NCI-H2081 treated with DMSO at 0.1 percent for 48 hours (cell line): Measurements from ENCODE around the gene DLK2.
"Not testable (repeated sequence)": the region's sequence is repeated elsewhere in the genome, so short reads cannot be mapped to it uniquely, and the experiment has no call there.

Experiments used
- DNase-seq: peaks from one replicate; lab custom pipeline; 2025; lab: John Stamatoyannopoulos, UW

The DLK2 gene, protein sequence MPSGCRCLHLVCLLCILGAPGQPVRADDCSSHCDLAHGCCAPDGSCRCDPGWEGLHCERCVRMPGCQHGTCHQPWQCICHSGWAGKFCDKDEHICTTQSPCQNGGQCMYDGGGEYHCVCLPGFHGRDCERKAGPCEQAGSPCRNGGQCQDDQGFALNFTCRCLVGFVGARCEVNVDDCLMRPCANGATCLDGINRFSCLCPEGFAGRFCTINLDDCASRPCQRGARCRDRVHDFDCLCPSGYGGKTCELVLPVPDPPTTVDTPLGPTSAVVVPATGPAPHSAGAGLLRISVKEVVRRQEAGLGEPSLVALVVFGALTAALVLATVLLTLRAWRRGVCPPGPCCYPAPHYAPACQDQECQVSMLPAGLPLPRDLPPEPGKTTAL

DNA sequence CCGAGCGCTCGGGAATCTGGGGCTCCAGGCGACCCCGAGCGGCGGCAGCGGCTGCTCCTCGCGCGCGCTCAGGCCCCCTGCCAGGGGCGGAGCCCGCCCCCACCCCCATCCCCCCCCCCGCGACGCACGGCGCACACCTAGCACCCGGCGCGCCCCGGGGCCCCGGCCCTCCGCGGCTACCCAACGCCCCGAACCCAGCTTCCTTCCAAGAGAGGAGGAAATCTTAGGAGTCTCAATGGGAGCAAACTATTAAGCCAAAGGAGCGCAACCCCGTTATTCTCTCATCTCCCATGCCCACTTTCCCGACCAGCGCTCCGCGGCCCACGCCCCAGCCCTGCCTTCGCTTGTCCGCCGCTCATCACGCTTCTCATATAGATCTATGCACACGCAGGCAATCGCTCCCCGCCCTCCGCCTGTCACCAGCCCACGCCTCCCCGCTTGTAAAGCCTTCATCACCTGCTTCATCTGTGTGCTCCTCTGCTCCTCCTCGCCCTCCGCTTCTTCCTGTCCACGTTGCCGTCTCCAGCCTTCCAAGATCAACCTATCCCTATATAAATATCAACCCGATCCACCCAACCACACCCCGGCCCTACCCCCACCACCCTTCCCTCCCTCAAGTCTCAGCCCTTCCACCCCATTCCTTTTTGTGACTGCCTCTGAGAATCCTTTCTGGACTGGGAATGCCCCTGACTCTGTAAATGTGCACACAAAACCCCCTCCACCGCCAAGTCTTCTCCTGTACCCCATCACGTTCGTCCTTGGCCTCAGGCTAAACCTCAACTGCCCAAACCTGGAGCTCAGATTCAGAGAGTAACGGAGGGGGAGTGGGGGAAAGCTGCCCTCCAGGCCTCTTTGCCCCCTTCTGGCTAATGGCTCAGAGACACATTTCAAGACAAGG lies at the start of gene DLK2:
DLK2 (minus strand) TSS at position 18 of the 898 bp plus-strand sequence. CDS start 723 bp downstream, outside the sequence.
- DNase-seq: no peak

DNA sequence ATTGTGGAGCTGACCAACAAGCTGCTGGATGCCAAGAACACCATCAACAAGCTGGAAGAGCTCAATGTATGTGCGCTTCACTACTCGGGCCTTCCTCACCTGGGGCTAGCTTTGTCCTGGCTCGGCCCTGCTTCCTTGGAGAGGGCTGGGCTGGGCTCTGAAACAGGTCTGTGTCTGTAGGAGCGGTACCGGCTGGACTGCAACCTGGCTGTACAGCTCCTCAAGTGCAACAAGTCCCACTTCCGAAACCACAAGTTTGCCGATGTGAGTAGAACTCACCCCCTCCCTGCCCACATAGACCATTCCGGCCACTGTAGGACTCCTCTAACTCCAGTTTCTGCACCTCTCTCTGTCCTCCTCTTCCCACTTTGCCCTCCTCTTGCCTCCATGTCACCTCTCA lies 48.1 kb upstream of the DLK2 start:
- no peak for DNase-seq

DNA sequence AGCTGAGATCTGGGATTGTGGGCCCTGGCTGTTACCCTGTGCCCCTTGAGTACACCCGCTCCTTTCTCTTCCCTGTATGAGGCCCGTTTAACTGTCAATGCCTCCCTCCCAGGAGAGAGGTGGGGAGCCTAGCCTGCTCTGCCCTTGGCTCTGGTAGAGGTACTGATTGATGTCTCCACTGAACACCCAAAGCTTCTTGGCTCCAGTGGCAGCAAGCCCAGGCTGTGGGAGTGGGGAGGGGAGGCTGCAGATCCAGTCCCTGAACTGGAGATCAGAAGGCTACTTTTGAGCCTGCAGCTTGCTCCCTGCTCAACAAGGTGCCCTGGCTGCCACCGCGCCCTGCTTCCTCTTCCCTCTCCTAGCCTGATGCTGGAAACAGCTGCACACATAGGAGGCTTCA lies 47.3 kb upstream of the DLK2 start:
- DNase-seq: no peak

DNA sequence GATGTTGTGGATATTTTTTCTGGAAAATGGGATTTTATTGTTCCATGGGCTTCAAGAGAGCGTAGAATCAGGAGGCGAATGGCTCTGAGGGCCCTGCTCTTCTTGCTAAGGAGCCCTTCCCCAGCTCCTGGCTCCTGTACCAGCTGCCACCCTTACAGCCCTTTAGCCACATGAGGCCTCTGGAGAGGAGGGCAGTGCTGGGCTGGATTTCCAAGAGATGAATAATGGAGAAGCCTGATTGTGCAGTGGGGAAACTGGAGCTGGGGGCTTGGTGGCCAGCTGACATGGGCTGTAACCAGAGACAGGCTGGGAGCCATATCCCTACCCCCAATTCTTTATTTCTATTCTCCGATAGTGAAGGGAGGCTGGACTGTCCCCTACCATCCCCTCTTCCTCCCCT lies 45.6 kb upstream of the DLK2 start:
- no peak for DNase-seq

DNA sequence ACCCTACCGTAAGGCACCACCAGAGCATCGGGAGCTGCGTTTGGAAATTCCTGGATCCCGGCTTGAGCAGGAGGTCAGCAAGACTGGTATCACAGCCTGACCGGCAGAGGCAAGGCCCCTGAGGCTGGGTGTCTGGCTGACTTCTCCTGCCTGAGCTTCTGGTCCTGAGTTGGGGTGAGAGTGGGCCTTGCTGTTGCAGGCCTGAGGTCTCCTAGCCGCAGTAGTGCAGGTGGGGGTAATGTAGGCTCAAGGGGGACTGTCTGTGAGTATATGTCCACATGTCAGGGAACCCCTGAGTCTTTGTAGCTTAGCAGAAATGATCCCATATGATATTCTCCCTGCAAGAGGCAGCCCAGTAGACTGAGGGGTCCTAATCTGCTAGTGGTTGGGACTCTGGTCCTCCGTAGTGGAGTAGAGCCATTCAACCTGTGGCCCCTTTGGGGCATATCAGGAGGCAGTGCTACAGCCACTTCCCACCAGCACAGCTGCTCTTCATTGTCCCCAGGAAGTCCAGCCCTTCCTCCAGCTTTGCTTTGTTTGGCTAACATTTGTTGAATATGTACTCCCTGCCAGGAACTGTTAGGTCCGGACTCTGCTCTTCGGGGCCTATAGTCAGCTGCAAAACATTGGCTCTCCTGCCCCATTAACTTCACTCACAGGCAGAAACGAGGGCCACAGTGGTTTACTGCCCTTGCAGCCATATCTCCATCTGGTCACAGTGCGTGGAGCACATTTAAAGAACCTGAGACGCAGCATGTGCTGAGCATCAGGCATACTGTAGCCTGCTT lies 43.9 kb upstream of the DLK2 start:
- DNase-seq: no peak

DNA sequence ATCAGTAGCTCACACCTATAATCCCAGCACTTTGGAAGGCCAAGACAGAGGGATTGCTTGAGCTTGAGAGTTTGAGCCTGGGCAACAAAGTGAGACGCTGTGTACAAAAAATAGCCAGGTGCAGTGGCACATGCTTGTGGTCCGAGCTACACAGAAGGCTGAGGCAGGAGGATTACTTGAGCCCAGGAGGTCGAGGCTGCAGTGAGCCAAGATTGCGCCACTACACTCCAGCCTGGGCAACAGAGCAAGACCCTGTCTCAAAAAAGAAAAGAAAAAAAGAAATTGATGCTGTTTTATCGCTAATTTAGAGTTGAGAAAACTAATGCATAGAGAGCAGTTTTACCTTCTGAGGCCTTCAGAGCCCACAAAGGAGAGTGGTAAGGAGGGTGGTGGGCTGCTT lies 42.9 kb upstream of the DLK2 start:
- not testable (repeated sequence) for DNase-seq

DNA sequence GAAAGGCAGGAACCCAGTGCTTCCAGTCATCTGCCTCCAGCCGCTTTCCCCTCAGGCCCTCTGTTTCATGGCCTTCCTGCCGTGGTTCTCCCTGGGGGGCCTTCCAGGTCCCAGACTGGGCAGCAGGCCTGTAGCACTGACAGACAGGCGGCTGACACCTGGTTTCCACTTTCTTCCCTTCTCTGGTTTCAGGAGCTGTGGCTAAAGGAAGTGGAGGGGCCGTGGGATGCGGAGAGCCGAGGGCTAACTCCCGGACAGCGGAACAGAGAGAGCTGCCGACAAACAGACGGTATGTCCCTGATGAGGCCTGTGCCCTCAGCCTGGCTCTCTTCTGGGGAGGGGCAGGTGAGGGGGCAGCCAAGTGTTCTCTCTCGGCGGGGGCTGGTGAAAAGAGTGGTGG lies 42.3 kb upstream of the DLK2 start:
- no peak for DNase-seq

DNA sequence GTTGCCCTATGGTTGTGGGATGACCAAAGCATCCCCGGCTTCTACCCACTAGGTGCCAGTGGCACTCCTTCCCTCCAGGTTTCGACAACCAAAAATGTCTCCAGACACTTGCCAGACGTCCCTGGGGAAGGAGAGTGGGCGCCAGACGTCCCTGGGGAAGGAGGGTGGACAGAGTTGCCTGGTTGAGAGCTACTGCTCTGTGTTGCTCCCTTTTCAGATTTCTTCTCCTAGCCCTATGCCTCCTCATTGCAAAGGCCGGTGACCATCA lies 41.7 kb upstream of the DLK2 start:
- no peak for DNase-seq

DNA sequence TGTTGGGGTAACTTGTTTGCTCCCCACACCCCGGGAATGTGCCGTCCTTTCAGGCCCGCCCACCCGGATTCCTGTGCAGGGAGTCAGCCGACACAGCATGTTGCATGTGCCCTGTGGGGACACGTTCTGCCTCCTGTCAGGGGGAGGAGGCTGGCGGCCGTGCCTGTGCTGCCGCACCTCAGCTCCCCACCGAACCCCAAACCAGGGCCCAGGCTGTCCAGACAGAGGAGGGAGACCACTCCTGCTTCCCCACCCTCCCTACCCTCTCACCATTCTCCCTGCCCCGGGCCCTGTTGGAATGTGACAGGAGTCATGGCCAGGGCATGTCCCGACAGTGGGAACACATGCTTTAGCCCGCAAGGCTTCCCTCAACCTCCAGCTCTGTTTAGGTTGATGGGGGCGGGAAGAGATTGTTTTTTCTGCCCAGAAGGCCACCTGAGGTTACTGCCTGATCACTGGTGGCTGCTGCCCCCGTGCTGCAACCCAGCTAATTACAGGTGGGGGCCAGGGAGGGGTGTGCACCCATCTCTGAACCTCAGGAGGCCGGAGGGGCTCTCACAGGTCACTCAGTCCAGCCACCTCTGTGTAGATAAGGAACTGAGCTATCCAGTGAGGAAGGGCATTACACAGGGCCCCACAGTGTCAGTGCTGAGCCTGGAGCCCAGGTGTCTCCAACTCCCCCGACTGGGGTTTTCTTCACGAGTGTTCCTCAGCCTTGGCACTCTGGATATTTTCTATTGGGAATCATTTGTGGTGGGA lies 41.2 kb upstream of the DLK2 start:
- no peak for DNase-seq

DNA sequence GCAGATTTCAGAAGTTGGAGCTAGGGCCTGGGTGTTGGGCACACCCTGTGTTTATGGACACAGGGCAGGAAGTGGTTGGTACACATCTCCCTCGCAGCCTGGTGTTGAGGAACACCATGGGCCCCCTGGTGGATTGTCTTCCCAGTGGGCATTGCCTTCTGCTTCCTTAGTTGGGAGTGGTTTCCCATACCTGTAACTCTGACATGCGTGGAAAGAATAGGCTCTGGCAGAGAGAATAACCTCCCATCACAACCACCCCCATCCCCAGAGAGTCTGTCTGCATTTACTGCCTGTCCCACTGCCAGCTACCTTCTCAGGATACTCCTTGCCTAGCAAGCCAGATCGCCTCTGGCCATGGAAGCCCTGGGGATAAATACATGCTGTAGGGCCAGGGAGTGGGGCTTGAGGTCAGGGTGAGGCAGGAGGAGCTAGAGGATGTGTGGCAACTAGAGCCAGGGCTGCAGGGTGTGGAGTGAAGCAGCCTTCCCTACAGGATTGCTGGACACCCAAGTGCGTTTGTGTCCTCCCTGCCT lies 40.1 kb upstream of the DLK2 start:
- DNase-seq: no peak

DNA sequence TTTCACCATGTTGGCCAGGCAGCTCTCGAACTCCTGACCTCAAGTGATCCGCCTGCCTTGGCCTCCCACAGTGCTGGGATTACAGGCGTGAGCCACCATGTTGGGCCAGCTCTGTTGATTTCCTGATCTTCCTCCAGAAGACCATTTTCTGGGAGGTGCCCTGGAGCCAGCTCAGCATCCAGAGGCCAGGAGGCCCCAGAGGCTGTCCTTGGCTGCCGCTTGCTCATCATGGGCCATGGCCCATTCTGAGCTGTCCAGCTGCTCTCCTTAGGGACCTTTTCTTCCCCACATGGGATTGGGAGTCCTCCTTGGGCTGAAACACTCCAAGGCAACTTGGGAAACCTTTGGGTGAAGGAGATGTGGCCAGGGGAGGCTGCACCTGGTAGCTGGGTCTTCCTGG lies 39.4 kb upstream of the DLK2 start:
- DNase-seq: no peak

DNA sequence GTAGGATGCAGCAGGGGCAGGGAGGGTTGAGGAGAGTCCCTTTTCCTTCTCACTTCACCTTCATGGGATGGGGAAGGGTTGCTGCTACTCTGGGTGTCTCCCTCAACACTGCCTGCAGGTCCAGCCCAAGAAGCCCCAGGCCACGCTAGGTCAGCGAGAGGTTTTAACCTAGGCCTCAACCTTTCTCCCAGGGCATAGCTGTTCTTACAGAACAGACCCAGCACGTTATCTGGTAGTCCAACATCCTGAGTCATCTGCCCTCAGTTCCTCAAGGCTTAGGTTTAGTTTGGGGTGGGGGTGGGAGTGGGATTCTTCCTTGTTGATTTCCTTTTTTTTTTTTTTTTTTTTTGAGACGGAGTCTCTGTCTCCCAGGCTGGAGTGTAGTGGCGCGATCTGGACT lies 39.0 kb upstream of the DLK2 start:
- DNase-seq: no peak

DNA sequence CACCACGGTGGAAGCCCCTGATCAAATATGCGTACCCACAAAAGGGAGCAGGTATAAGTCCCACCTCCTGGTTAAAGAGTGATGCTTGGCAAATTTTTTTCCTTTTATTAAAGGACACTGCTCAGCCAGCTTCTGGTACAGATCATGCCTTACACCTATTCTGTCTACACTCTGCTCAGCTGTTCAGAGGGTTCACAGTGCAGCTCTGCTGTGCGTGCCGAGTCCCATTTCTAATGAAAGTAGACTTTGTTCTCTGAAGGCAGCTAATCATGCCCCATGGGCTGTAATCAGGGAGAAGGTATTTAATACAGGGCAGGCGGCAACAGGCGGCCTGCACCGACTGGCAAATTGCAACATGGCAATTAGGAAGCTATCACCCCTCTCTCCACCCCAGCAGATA lies 38.5 kb upstream of the DLK2 start:
- no peak for DNase-seq

DNA sequence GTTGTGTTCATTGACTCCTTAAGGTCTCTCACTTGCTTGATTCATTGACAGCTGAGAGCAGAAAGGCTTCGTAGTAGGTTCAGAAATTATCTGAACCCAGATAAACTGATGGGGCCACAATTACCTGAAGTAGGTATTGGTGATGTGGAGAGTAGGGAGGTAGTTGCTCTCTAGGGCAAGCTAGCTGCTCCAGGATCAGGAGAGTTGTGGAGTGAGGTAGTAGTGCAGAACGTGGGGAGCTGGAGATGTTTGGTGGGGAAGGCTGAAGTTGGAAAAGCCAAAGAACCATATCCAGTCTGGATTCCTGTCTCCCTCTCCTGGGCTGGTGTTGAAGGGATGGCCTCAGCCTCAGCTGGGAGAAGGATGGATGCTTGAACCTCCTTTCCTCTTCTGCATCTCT lies 37.9 kb upstream of the DLK2 start:
- no peak for DNase-seq

DNA sequence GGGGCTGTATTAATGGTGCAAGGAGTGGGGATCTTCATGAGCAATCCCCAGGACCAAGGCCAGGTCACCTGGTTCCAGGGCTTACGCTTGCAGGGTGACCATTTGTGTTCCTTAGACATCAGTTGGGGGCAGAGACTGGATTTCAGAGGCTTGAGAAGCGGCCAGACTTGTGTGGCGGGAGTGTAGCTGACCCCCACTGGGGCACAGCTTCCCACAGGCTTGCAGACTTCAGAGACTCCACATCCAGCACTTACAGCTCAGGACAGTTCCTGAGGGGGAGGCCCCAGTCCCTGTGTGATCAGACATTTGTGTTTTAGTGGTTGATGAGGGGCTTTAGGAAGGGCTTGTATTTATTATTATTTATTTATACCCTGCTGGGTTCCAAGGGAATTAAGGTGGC lies 37.3 kb upstream of the DLK2 start:
- DNase-seq: no peak

DNA sequence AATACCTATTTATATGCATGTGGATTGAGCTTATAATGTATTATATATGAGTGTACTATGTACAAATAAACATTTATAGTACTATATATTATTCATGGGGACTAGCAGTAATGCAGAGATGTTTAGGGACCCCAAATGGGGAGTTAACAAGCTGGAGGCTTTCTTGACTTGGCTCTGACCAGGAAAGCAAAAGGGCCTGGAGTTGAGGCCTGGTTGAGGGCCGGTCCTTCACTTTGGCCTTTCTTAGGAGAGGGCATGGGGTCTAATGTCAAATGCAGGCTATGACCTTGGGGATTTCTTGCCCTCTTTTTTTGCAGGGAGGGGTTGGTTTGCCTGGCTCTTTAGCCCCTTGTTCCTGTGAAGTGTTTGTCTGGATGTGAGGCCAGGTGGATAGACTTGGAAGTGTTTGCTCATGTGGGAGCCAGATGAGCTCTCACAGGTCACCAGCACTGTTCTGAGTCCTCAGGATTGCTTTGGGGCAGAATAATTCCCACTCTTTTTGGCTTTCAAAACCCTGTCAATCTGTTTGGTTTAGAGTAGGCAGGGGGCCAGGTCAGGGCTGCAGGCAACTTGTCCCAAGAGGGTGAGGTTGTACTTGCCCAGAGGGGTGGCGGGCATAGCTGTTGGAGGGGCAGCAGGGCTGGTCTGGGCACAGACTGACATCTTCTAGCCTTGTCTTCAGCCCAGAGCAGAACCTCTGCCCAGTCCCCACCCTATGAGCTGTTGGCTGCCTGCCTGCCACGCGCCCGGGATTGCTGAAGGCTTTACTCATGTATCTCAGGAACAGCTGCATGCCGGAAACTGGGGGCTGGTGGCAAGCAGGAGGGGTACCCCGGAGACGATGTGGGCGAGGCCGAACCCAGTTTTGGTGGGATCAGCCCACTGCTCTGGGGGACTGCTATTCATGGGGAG lies 36.7 kb upstream of the DLK2 start:
- no peak for DNase-seq

DNA sequence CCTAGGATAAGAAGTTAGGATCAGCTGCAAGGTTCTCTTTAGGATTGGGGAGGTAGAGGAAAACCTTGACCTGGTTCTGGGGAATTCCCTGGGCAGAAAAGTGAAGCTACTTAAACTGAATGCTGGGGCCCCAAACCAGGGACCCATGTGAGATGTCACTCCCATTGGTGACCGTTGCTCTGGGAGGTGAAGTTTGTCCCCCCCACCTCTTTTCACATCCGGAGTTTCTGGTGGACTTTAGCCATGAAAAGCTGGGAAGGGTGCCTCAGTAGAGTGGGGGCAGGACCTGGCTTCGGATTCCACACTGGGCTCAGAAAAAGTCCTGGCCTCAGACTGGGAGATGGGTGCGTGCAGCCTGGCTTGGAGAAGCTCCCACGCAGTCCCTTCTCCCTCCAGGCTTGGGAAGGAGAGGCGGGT lies 35.2 kb upstream of the DLK2 start:
- no peak for DNase-seq

DNA sequence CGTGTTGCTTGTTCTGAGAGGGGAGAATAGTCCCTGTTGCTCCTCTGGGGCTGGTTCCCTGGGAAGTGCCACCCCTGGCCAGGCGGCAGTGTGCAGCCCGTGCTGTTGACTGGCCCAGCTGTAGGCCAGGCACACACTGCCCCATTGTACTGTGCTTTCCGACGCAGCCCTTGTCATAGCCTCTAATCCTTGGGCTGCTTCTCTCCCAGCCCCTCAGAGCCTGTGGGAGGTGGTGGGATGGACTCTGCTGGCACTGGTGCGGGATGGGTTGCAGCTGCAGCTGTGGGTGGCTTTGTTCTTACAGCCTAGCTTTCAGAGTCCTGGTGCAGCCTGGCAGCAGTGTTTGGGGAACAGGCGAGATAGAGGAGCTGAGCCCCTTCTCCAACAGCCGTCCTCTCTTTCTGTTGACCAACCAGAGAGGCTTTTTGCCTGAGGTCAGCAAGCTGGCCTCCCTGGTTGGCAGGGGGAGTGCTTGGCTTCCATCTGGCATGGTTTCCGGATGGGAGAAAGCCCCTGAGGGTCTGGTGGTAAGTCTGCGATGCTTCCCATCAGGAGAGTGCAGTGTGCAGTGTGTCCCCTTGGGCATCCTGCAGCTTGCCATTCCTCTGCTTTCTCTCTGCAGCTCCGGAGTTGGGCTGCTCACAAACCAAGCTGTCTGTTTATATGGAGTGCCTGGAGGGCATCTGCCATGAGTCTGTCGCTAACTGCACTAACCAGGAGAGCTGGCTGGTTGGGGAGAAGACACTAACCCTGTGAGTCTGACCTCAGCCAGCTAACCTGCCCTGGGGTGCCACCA lies 34.1 kb upstream of the DLK2 start:
- no peak for DNase-seq

DNA sequence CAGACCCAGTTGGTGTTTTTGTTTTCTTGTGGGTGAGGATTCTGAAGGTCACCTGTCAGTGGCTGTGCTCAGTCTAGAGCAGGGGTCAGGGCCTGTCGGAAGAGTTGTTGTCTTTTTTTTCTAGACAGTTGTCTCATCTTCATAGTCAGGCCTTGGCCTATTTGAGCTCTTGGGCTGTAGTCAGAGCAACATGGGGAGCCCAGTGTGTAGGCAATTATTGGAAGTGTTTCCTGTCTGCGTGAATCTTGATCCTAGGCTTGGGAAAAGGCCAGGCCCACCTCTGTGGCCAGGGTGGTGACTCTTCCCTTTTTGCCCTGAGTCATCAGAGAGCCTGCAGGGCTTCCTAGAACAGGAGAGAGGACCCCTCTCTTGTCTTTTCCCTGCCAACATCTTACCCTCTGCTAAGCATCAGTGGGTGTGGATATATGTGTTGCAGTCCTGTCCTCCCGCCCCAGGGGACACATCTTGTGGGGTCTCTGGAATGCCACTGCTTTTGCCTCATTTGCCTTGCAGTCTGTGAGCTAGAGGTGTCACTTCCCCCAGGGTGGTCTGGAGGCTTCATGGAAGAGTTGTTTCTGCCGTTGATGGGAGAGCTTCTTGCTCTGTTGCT lies 33.4 kb upstream of the DLK2 start:
- no peak for DNase-seq
